ENCODE data around the gene MTOR. TPM values are rescaled to one million over a fixed set of nuclear protein-coding genes. Genes with fewer than 3 reads are reported as not detected.

MTOR gene
- total and polyA plus RNA-seq, 2 of the 8 experiments (the other 6 are each of a cell fraction or from before 2014, with no cell fraction given), result 44.2 to 76.8 TPM

- no peaks in the 10 kb centered on the region for H3K9me3 ChIP-seq (ENCODE audit: insufficient read depth in 2 of 2, low read depth in 1 of 2, low read length in 1 of 2)
- no peaks in the 10 kb centered on the region for H3K79me2 ChIP-seq (ENCODE audit: control insufficient read depth in 1 of 2, insufficient read depth in 2 of 2, low read length in 2 of 2)
- H3K4ac ChIP-seq (replicated peaks; ENCODE audit: insufficient read length, low read depth, low read length), result no peak overlapping the region
- H3K23me2 ChIP-seq (ENCODE audit: low read depth, low read length), result no peaks in the 10 kb centered on the region; the same call in 1 of the 2 replicates
- H3K4me2 ChIP-seq (ENCODE audit: insufficient read depth in 1 of 2, low read depth in 2 of 2, low read length in 2 of 2), result no peak overlapping the region
- no peak overlapping the region for H2BK15ac ChIP-seq (ENCODE audit: low read length)
- H3K27me3 ChIP-seq (replicated peaks in 1 of 4; ENCODE audit: control insufficient read depth in 3 of 4, extremely low read depth in 1 of 4, insufficient read depth in 3 of 4, low read length in 3 of 4), result no peaks in the 10 kb centered on the region
- no peak overlapping the region for H4K5ac ChIP-seq (ENCODE audit: insufficient read length, low read depth, low read length)
- no peak overlapping the region for H3K9ac ChIP-seq (replicated peaks in 1 of 4; ENCODE audit: extremely low read depth in 1 of 4, low read depth in 3 of 4, low read length in 3 of 4)
- H3K27ac ChIP-seq (ENCODE audit: low read depth, low read length), result no peak overlapping the region
- H4K91ac ChIP-seq (replicated peaks; ENCODE audit: insufficient read length, low read length), result no peak overlapping the region
- DNase-seq (ENCODE audit: low read depth in 1 of 2, low spot score in 2 of 2) (no peak), FAIRE-seq (no peak)
- H4K20me1 ChIP-seq (replicated peaks in 1 of 2; ENCODE audit: control insufficient read depth in 1 of 2, insufficient read depth in 2 of 2, low read length in 2 of 2), result peaks cover 0 to 2% of the 10 kb centered on the region in 2 experiments
- H3K18ac ChIP-seq (ENCODE audit: extremely low read depth, low read length), result no peak overlapping the region
- no peak overlapping the region for H2BK12ac ChIP-seq (ENCODE audit: low read depth, low read length)
- ChIA-PET CTCF (ENCODE audit: partially characterized antibody) (no interaction called here), POLR2A (ENCODE audit: partially characterized antibody) (interaction anchor here (1.1 kb wide), 1 partner anchor 120 kb away, joined by 3 read pairs; the partner anchor contains the start of gene MTOR)
- H2BK120ac ChIP-seq (replicated peaks; ENCODE audit: low read depth, low read length), result no peak overlapping the region
- no peak overlapping the region for H3K4me3 ChIP-seq (ENCODE audit: extremely low read depth in 1 of 4, insufficient read depth in 2 of 4, low read depth in 3 of 4, low read length in 4 of 4)
- no peaks in the 10 kb centered on the region for H3K4me1 ChIP-seq (replicated peaks in 1 of 4; ENCODE audit: control insufficient read depth in 3 of 4, insufficient read depth in 4 of 4, low read length in 3 of 4)
- H3K36me3 ChIP-seq (ENCODE audit: control insufficient read depth in 2 of 4, insufficient read depth in 4 of 4, low read length in 3 of 4), result peaks cover 16 to 56% (median 43%) of the 10 kb centered on the region in 4 experiments; a peak in 7 of 8 replicates
- no peak overlapping the region for H2BK20ac ChIP-seq (ENCODE audit: low read length)
- H3K14ac ChIP-seq (ENCODE audit: insufficient read length), result no peak overlapping the region
- H2AFZ ChIP-seq (ENCODE audit: low read length), result no peak overlapping the region
- no peak overlapping the region for H2BK5ac ChIP-seq (ENCODE audit: low read depth, low read length)
- no peak overlapping the region for H3K23ac ChIP-seq (ENCODE audit: insufficient read length)
- H2AK5ac ChIP-seq (ENCODE audit: low read depth, low read length), result no peak overlapping the region
- H3K56ac ChIP-seq (replicated peaks; ENCODE audit: insufficient read length, low read depth, low read length), result no peak overlapping the region
- 88% methylated on average over 4 of the region's 4 CpGs; no CpG with 5 or more reads in 1 of the 2 experiments for WGBS, 2 experiments (ENCODE audit: extremely low coverage in 1 of 2, insufficient coverage in 1 of 2, insufficient read length in 1 of 2, insufficient replicate concordance in 2 of 2, low coverage in 1 of 2, low lambda C conversion rate in 2 of 2, missing lambda C conversion rate in 1 of 2)
- no peak overlapping the region for H4K8ac ChIP-seq (ENCODE audit: extremely low read depth, insufficient read depth, low read length)
- no peaks in the 10 kb centered on the region for H3K79me1 ChIP-seq (ENCODE audit: low read depth, low read length)
- TF ChIP-seq CEBPB (IDR thresholded peaks at IDR 0.05; ENCODE audit: low read depth, low read length) (no peak), ATF3 (IDR thresholded peaks at IDR 0.05; ENCODE audit: insufficient read depth, low read depth, low read length) (no peak), RXRA (IDR thresholded peaks at IDR 0.05; ENCODE audit: insufficient read depth, low read depth, low read length) (no peak), RNF2 (IDR thresholded peaks at IDR 0.05; ENCODE audit: borderline replicate concordance, low read depth, low read length, missing control alignments, poor library complexity, severe bottlenecking) (no peak), KDM1A (IDR thresholded peaks at IDR 0.05; ENCODE audit: borderline replicate concordance, low read length) (no peak), CHD2 (IDR thresholded peaks at IDR 0.05; ENCODE audit: low read length) (no peak), USF2 (IDR thresholded peaks at IDR 0.05; ENCODE audit: low read length) (no peak), SP2 (IDR thresholded peaks at IDR 0.05; ENCODE audit: low read length) (no peak), JUND (IDR thresholded peaks at IDR 0.05; ENCODE audit: low read length) (no peak), E2F6 (IDR thresholded peaks at IDR 0.05) (no peak)
Observed at GRCh38 chr1:11142618-11143391, 119.5 kb downstream of the MTOR start.

Measured in H1 (cell line).